Subcutaneous adipose tissue (tissue), 4 donors: ENCODE data around the gene RRP1B. TPM values are rescaled to one million over a fixed set of nuclear protein-coding genes. Genes with fewer than 3 reads are reported as not detected.

Experiments used
- CTCF ChIP-seq: fragments of 450-650 bp; IDR thresholded peaks from one replicate; pipeline ENCODE4 v1.5.1; 2016; ENCODE audit warnings: low read depth, mild to moderate bottlenecking, control low read depth, antibody characterized with exemption, moderate library complexity
- total RNA-seq, 4 donors: library from RNA; depleted of rRNA; stranded (reverse); fragments of >200 nt; gene quantifications; one replicate each; pipeline ENCODE4 v1.1.0, GENCODE V29; 2016

Gene RRP1B
- total RNA-seq, 4 donors from 2014 or later, result 14.8 to 20.2 (median 17.2) TPM

DNA sequence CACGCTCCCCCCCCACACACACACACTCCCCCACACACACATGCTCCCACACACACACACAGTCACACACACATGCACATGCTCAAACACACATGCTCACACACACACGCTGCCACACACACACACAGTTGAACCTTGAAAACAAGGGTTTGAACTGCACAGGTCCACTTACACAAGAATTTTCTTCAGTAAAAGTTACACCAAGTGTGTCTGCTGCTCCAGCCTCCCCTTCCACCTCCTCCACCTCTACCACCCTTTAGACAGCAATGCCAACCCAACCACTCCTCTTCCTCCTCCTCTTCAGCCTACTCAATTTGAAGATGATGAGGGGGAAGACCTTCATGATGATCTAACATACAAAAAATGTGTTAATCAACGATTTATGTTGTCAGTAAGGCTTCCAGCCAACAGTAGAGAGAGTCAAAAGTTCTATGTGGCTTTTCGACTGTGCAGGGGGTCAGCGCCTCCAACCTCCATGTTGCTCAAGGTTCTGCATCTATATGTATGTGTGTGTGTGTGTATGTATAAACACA is 26.9 kb upstream of the RRP1B start:
- no peak for TF ChIP-seq CTCF

- no peak for TF ChIP-seq CTCF
Measured at GRCh38 chr21:43634618-43635017, 24.7 kb upstream of the RRP1B start.

DNA sequence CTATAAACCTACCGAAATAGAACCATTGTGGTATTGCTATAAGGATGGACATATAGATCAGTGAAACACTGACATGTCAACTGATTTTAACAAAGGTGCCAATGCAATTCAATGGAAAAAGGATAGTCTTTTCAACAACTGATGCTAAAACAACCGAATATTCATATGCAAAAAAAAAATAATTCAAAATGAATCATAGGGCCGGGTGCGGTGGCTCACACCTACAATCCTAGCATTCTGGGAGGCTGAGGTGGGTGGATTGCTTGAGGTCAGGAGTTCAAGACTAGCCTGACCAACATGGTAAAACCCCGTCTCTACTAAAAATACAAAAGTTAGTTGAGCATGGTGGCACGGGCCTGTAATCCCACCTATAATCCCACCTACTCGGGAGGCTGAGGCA is 23.9 kb upstream of the RRP1B start:
- TF ChIP-seq CTCF, result no peak

DNA sequence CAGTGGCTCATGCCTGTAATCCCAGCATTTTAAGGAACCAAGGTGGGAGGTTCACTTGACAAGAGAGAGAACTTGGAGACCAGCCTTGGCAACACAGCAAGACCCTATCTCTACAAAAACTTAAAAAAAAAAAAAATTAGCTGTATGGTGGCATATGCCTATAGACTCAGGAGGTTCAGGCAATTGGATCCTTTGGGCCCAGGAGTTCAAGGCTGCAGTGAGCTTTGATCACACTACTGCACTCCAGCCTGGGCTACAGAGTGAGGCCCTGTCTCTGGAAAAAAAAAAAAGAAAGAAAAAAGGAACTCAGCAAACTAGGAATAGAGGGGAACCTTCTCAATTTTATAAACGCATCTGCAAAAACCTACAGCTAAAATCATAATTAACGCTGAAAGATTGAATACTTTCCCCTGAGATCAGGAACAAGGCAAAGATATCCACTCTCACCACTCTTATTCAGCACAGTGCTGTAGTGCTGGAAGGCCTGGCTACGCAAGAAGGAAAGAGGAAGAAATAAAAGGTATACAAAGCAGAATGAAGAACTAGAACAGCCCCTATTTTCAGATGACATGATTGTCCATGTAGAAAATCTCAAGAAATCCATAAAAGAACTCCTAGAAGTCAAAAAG is 21.7 kb upstream of the RRP1B start:
- no peak for TF ChIP-seq CTCF

DNA sequence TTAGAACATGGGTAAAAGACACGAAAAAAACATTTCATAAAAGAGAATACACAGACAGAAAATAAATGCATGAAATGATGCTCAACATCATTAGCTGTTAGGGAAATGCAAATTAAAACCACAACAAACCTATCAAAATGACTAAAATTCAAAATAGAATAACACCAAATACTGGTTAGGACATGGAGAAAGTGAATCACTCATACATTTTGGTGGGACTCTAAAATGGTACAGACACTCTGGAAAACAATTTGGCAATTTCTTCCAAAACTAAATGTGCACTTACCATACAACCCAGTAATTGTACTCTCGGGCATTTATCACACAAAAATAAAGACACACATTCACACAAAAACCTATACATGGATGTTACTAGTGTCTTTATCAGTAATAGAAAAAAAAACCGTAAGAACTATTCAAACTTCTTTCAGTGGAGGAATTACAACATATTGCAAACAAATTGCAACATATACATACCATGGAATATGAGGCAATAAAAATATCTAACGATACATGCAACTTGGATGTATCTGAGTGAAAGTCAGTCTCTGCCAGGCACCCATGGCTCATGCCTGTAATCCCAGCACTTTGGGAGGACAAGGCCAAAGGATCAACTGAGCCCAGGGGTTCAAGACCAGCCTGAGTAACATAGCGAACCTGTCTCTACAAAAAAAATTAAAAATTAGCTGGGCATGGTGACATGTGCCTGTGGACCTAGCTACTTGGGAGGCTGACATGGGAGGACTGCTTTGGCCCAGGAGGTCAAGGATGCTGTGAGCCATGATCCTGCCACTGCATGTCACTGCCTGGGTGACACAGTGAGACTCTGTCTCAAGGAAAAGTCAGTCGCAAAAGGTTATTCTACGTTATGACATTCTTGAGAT is 19.6 kb upstream of the RRP1B start:
- TF ChIP-seq CTCF, result no peak

DNA sequence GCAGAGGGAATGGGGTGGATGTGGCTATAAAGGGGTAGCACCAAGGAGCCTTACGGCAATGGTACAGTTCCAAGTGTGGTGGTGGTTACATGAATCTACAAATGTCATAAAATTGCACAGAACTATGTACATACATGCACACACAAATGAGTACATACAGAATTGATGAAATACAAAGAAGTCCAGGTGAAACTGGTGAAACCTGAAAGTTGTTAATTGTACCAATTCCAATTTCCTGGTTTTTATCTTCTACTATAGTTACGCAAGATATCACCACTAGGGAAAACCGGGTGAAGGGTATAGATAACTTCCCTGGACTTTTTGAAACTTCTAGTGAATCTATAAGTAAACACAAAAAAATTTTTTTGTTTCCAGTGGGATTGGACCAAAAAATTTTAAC is 19.0 kb upstream of the RRP1B start:
- TF ChIP-seq CTCF, result no peak

GRCh38 chr21:43643193-43643592 is 16.2 kb upstream of the RRP1B start:
- no peak for TF ChIP-seq CTCF
